ENCODE data around the gene FAM161A.

- TF ChIP-seq CTCF (IDR thresholded peaks at IDR 0.05), result no peak
- no peak for TF ChIP-seq EZH2 (IDR thresholded peaks at IDR 0.05; ENCODE audit: borderline replicate concordance, insufficient read depth, low read depth, low read length, poor library complexity, severe bottlenecking)
Observed at GRCh38 chr2:61854564-61855317, 881 bp upstream of the FAM161A start.

Data from B cell (primary cell).